Keratinocyte (primary cell): Measurements from ENCODE around the gene TNRC18. TPM values are rescaled to one million over a fixed set of nuclear protein-coding genes. Genes with fewer than 3 reads are reported as not detected.

ENCODE experiments used
- DNase-seq: peaks from one replicate; pipeline ENCODE4 v3.0.0-alpha.2; 2011; ENCODE audit warnings: low read depth, missing footprints, low spot score
- FAIRE-seq: peaks from 2 replicates; lab custom pipeline; 2011; peaks lifted over from hg19 to GRCh38; lab: Jason Lieb, UNC
- H2AFZ ChIP-seq: 2 replicates; pipeline ENCODE4 v1.6.0; 2012; ENCODE audit warnings: low read length, control low read depth, inconsistent platforms; ENCODE audit not compliant: control insufficient read depth
- H3K27ac ChIP-seq: 2 replicates; pipeline ENCODE4 v1.5.1; 2011; ENCODE audit warnings: low read length; ENCODE audit not compliant: control insufficient read depth, insufficient read depth
- H3K27me3 ChIP-seq: 3 replicates; pipeline ENCODE4 v1.6.0; 2011; ENCODE audit warnings: low read length; ENCODE audit not compliant: control insufficient read depth, insufficient read depth; ENCODE audit errors: extremely low read depth
- H3K36me3 ChIP-seq, 2 experiments: 2 replicates in 1 of 2; 3 replicates in 1 of 2; pipeline ENCODE4 v1.5.1; 2011; ENCODE audit warnings: low read length in 2 of 2, mild to moderate bottlenecking in 1 of 2; ENCODE audit not compliant: control insufficient read depth in 2 of 2, insufficient read depth in 2 of 2; ENCODE audit errors: extremely low read depth in 1 of 2
- H3K4me1 ChIP-seq: 3 replicates; pipeline ENCODE4 v1.5.1; 2011; ENCODE audit warnings: low read length; ENCODE audit not compliant: control insufficient read depth, insufficient read depth; ENCODE audit errors: extremely low read depth
- H3K4me2 ChIP-seq: 3 replicates; pipeline ENCODE4 v1.6.0; 2011; ENCODE audit warnings: low read depth, low read length; ENCODE audit not compliant: control insufficient read depth, insufficient read depth; ENCODE audit errors: extremely low read depth
- H3K4me3 ChIP-seq, 3 experiments: fragments of 200-600 bp in 1 of 3; sonication (generic) in 1 of 3; 2 replicates in 2 of 3; 3 replicates in 1 of 3; pipeline ENCODE4 v1.5.1; 2011 to 2016; ENCODE audit warnings: low read length in 3 of 3, mild to moderate bottlenecking in 3 of 3, control low read depth in 2 of 3, inconsistent platforms in 1 of 3, low read depth in 1 of 3, mixed read lengths in 1 of 3, mixed run types in 1 of 3, moderate library complexity in 1 of 3; ENCODE audit not compliant: control insufficient read depth in 2 of 3, insufficient read depth in 2 of 3; ENCODE audit errors: extremely low read depth in 1 of 3
- H3K79me2 ChIP-seq: 2 replicates; pipeline ENCODE4 v1.6.0; 2012; ENCODE audit warnings: low read length; ENCODE audit not compliant: control insufficient read depth, insufficient read depth
- H3K9ac ChIP-seq: 3 replicates; pipeline ENCODE4 v1.6.0; 2011; ENCODE audit warnings: low read length; ENCODE audit not compliant: control insufficient read depth, insufficient read depth; ENCODE audit errors: extremely low read depth
- H3K9me1 ChIP-seq: 3 replicates; pipeline ENCODE4 v1.6.0; 2011; ENCODE audit warnings: low read length; ENCODE audit not compliant: control insufficient read depth, insufficient read depth; ENCODE audit errors: extremely low read depth
- H3K9me3 ChIP-seq: 2 replicates; pipeline ENCODE4 v1.5.1; 2012; ENCODE audit warnings: low read depth, low read length; ENCODE audit not compliant: control insufficient read depth
- H4K20me1 ChIP-seq: 3 replicates; pipeline ENCODE4 v1.6.0; 2011; ENCODE audit warnings: low read length; ENCODE audit not compliant: control insufficient read depth, insufficient read depth; ENCODE audit errors: extremely low read depth
- EZH2 ChIP-seq: IDR thresholded peaks from one replicate; pipeline ENCODE4 v1.6.1; 2012; ENCODE audit warnings: inconsistent platforms, mild to moderate bottlenecking, low read length, moderate library complexity
- dilution Hi-C: fragments of 300-500 bp; cut with MboI; formaldehyde crosslinking; loops from one replicate; pipeline ENCODE4 v1.7.0; 2020; ENCODE audit warnings: low sequenced_read_pairs; ENCODE audit not compliant: extremely low pct_ligation_motif_present
- polyA plus RNA-seq, 5 experiments: library from polyadenylated mRNA; depleted of rRNA in 3 of 5; stranded (reverse) in 3 of 5; stranded (forward) in 1 of 5; unstranded in 1 of 5; fragments of >200 nt; gene quantifications; 1 replicate in 1 of 5; 2 replicates in 3 of 5; 3 replicates in 1 of 5; pipeline versions ENCODE4 v1.2.1 to v1.2.3, GENCODE V29; 2011 to 2012; ENCODE audit warnings: missing spikeins in 2 of 5, low read depth in 1 of 5, low replicate concordance in 1 of 5
- TF ChIP-seq, protein P1 (sequence below), 3 experiments: IDR thresholded peaks in 1 of 3; conservative IDR thresholded peaks in 1 of 3; optimal IDR thresholded peaks in 1 of 3; 2 replicates in 2 of 3; 3 replicates in 1 of 3; pipeline versions ENCODE3 to v1.5.1; 2011; ENCODE audit warnings: low read length in 3 of 3, mild to moderate bottlenecking in 3 of 3, moderate library complexity in 2 of 3, control low read depth in 1 of 3, inconsistent platforms in 1 of 3; ENCODE audit not compliant: insufficient read depth in 2 of 3; ENCODE audit errors: extremely low read depth in 1 of 3

The TNRC18 gene
- polyA plus RNA-seq, 1 donor (not counting 4 experiments of a cell fraction or from before 2014, with no cell fraction given) = 13.2 TPM

DNA sequence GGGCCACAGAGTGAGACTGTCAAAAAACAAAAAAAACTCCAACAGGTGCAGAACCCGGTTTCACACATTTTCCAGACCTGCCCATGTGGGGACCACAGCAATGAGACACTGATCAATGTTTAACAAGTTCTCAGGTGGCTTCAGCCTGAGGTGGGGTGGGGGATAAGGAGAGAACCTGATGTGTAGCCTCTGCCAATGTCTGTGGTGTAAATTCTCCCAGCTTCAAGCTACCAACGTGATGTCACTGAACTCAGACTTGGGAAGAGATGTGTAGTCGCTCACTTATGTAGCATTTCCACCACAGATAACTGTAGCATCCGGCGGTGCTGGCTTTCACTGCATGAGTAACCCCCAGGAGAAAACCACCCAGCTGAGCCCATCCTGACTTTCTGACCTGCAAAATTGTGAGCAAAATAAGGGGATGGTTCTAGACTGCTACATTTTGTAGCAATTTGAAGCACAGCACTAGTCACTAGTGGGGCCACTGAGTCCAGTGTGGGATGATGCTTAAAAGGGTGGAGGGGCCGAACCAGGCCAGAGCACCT is 13.8 kb upstream of the TNRC18 start:
- Histone ChIP-seq H3K4me3 (no peak overlapping the region), H3K27ac (no peak overlapping the region), H3K79me2 (peaks cover 8% of the 10 kb centered on the region), H3K27me3 (no peaks in the 10 kb centered on the region), H4K20me1 (peaks cover 8% of the 10 kb centered on the region), H3K4me2 (no peak overlapping the region), H3K9me3 (no peaks in the 10 kb centered on the region), H2AFZ (no peak overlapping the region), H3K36me3 (peaks cover 6 to 9% of the 10 kb centered on the region in 2 experiments), H3K9me1 (no peaks in the 10 kb centered on the region), H3K9ac (no peak overlapping the region), H3K4me1 (no peaks in the 10 kb centered on the region)
- no peak for TF ChIP-seq EZH2
- TF ChIP-seq, protein P1, sequence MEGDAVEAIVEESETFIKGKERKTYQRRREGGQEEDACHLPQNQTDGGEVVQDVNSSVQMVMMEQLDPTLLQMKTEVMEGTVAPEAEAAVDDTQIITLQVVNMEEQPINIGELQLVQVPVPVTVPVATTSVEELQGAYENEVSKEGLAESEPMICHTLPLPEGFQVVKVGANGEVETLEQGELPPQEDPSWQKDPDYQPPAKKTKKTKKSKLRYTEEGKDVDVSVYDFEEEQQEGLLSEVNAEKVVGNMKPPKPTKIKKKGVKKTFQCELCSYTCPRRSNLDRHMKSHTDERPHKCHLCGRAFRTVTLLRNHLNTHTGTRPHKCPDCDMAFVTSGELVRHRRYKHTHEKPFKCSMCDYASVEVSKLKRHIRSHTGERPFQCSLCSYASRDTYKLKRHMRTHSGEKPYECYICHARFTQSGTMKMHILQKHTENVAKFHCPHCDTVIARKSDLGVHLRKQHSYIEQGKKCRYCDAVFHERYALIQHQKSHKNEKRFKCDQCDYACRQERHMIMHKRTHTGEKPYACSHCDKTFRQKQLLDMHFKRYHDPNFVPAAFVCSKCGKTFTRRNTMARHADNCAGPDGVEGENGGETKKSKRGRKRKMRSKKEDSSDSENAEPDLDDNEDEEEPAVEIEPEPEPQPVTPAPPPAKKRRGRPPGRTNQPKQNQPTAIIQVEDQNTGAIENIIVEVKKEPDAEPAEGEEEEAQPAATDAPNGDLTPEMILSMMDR (optimal IDR thresholded peaks at IDR 0.05 in 1 of 3, IDR thresholded peaks at IDR 0.05 in 1 of 3, conservative IDR thresholded peaks at IDR 0.05 in 1 of 3; ENCODE audit: extremely low read depth in 1 of 3, insufficient read depth in 2 of 3, low read length in 3 of 3) = no peak
- dilution Hi-C loops = no loop called here
- DNase-seq = no peak
- FAIRE-seq = no peak

DNA sequence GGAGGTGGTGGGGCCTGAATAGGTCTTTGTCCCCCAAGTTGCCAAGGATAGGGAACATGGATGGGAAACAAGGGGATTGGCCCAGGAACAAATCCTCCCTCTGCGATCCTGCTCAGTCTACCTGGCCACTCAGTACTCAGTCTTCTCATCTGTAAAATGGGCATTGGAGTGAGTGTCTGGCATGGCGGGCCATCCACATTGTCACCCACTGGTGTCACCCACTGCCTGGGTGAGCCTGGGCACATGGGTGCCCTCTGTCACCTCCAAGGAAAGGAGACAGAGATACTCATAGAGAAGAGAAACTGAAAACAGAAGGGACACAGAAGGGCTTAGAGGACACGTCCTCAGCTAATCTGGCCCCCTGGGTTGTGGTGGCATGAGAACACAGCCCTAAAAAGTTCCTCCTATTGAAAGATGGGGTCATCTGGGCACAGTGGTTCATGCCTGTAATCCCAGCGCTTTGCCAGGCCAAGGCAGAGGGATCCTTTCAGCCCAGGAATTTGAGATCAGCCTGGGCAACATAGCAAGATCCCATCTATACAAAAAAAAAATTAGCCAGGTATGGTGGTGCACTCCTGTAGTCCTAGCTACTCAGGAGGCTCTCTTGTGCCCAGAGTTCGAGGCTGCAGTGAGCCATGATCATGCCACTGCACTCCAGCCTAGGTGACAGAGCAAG is 12.5 kb upstream of the TNRC18 start:
- H3K9me3 ChIP-seq = no peaks in the 10 kb centered on the region
- H3K9me1 ChIP-seq = no peaks in the 10 kb centered on the region
- H4K20me1 ChIP-seq = peaks cover 8% of the 10 kb centered on the region
- TF ChIP-seq, protein P1 (optimal IDR thresholded peaks at IDR 0.05 in 1 of 3, IDR thresholded peaks at IDR 0.05 in 1 of 3, conservative IDR thresholded peaks at IDR 0.05 in 1 of 3; ENCODE audit: extremely low read depth in 1 of 3, insufficient read depth in 2 of 3, low read length in 3 of 3) = no peak
- no peak for TF ChIP-seq EZH2
- peaks cover 14% of the 10 kb centered on the region for H3K79me2 ChIP-seq
- H3K27me3 ChIP-seq = no peaks in the 10 kb centered on the region
- H3K9ac ChIP-seq = no peak overlapping the region
- FAIRE-seq (no peak), DNase-seq (no peak)
- H3K4me2 ChIP-seq = no peak overlapping the region
- H3K27ac ChIP-seq = no peak overlapping the region
- H3K4me3 ChIP-seq = no peak overlapping the region
- H3K36me3 ChIP-seq = peaks cover 6 to 9% of the 10 kb centered on the region in 2 experiments
- H3K4me1 ChIP-seq = no peaks in the 10 kb centered on the region
- H2AFZ ChIP-seq = no peak overlapping the region
- dilution Hi-C loops = no loop called here
